Suprapubic skin (tissue), 4 donors: ENCODE data around the gene ST6GAL1. TPM values are rescaled to one million over a fixed set of nuclear protein-coding genes. Genes with fewer than 3 reads are reported as not detected.

Experiments used
- DNase-seq, 2 donors: peaks; one replicate each; pipeline ENCODE4 v3.0.0-alpha.2; 2019; ENCODE audit warnings: low spot score in 2 of 2
- H3K27ac ChIP-seq: fragments of 200-600 bp; sonication (generic); one replicate; pipeline ENCODE4 v1.5.1; 2019
- H3K27me3 ChIP-seq: fragments of 200-600 bp; sonication (generic); one replicate; pipeline ENCODE4 v1.5.1; 2019
- H3K36me3 ChIP-seq: fragments of 200-600 bp; sonication (generic); one replicate; pipeline ENCODE4 v1.5.1; 2019
- H3K4me1 ChIP-seq: fragments of 200-600 bp; sonication (generic); one replicate; pipeline ENCODE4 v1.5.1; 2019
- H3K4me3 ChIP-seq: fragments of 200-600 bp; sonication (generic); one replicate; pipeline ENCODE4 v1.5.1; 2019; ENCODE audit warnings: mild to moderate bottlenecking
- H3K9me3 ChIP-seq: fragments of 200-600 bp; sonication (generic); one replicate; pipeline ENCODE4 v1.5.1; 2019
- EP300 ChIP-seq: sonication (generic); formaldehyde crosslinking; IDR thresholded peaks from one replicate; pipeline ENCODE4 v1.6.1; 2017; ENCODE audit warnings: antibody characterized with exemption
- POLR2A ChIP-seq, 2 donors: fragments of 450-650 bp; IDR thresholded peaks; one replicate each; pipeline ENCODE4 v1.6.1; 2017; ENCODE audit warnings: antibody characterized with exemption in 2 of 2, mild to moderate bottlenecking in 2 of 2, moderate library complexity in 2 of 2
- POLR2AphosphoS5 ChIP-seq, 3 donors: sonication (generic); formaldehyde crosslinking; IDR thresholded peaks; one replicate each; pipeline ENCODE4 v1.6.1; 2017; ENCODE audit warnings: antibody characterized with exemption in 3 of 3
- WGBS: methylation state at CpG from one replicate; pipeline ENCODE4 v1.1.5; 2018; 5-methylcytosine and 5-hydroxymethylcytosine counted together
- total RNA-seq, 4 donors: library from RNA; depleted of rRNA; stranded (reverse); fragments of >200 nt; gene quantifications; one replicate each; pipeline ENCODE4 v1.1.0, GENCODE V29; 2016
- TF ChIP-seq, protein P1 (sequence below), 2 donors: fragments of 200-600 bp in 1 of 2; fragments of 450-650 bp in 1 of 2; sonication (generic) in 1 of 2; IDR thresholded peaks; one replicate each; pipeline ENCODE4 v1.5.1; 2016 to 2019; ENCODE audit warnings: antibody characterized with exemption in 2 of 2, mild to moderate bottlenecking in 1 of 2, moderate library complexity in 1 of 2

The ST6GAL1 gene
- total RNA-seq, 4 donors from 2014 or later, result 23.9 to 42.2 (median 31.9) TPM

DNA sequence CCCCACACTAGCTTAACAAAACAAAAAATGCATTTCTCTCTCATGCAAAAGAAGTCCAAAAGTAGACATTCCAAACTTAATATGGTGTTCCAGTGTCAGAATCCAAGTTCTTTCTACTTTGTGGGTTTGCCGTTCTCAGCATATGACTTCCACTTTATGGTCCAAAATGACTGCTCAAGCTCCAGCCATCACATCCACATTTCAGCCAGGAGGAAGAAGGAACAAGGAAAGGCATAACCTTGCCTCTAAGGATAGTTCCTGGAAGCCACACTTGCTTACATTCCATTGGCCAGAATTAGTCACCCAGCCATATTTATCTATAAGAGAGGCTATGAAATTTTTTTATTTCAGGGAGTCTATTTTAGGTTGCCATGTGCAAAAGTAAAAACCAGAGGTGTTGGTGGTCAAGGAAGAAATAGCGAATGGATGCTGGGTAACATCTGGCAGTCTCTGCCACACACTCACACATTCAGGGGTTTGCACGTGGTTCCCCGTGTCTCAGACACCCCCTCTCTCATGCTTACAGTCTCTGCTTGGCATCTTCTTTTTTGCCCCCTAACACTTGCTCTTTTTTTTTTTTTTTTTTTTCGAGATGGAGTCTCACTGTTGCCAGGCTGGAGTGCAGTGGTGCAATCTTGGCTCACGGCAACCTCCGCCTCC, 139.7 kb downstream of the ST6GAL1 start:
- TF ChIP-seq EP300, result no peak
- no peak for TF ChIP-seq POLR2A (IDR thresholded peaks at IDR 0.05)
- TF ChIP-seq, protein P1, sequence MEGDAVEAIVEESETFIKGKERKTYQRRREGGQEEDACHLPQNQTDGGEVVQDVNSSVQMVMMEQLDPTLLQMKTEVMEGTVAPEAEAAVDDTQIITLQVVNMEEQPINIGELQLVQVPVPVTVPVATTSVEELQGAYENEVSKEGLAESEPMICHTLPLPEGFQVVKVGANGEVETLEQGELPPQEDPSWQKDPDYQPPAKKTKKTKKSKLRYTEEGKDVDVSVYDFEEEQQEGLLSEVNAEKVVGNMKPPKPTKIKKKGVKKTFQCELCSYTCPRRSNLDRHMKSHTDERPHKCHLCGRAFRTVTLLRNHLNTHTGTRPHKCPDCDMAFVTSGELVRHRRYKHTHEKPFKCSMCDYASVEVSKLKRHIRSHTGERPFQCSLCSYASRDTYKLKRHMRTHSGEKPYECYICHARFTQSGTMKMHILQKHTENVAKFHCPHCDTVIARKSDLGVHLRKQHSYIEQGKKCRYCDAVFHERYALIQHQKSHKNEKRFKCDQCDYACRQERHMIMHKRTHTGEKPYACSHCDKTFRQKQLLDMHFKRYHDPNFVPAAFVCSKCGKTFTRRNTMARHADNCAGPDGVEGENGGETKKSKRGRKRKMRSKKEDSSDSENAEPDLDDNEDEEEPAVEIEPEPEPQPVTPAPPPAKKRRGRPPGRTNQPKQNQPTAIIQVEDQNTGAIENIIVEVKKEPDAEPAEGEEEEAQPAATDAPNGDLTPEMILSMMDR (IDR thresholded peaks at IDR 0.05), result no peak
- no peak for TF ChIP-seq POLR2AphosphoS5 (IDR thresholded peaks at IDR 0.05)
- Histone ChIP-seq H3K9me3 (no peaks in the 10 kb centered on the region), H3K36me3 (peaks cover 14% of the 10 kb centered on the region), H3K4me3 (no peak overlapping the region), H3K27me3 (no peaks in the 10 kb centered on the region), H3K4me1 (no peaks in the 10 kb centered on the region), H3K27ac (no peak overlapping the region)
- DNase-seq, result no peak
- WGBS, result 93% methylated on average over 7 of the region's 7 CpGs

DNA sequence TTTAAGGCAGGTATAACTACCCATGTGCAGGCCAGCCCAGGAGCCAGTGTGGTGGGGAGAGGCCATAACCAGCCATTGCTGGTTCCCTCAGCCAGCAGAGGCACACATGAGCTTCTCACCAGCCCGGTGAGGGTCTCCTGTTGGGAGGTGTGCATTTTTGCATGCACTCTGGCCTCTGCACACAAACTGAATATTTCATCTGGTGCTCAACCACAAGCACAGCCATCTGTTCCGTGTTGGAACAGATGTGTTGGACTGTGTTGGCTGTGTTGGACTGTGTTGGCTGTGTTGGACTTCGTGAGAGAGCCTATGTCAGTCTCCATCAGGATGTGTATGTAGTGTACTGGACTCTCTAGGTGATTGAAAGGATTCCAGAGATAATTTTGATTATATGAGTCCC, 141.8 kb downstream of the ST6GAL1 start:
- TF ChIP-seq POLR2A (IDR thresholded peaks at IDR 0.05) (no peak), EP300 (no peak), POLR2AphosphoS5 (IDR thresholded peaks at IDR 0.05) (no peak)
- TF ChIP-seq, protein P1 (IDR thresholded peaks at IDR 0.05), result no peak
- H3K27me3 ChIP-seq, result no peaks in the 10 kb centered on the region
- no peaks in the 10 kb centered on the region for H3K4me1 ChIP-seq
- H3K36me3 ChIP-seq, result peaks cover 28% of the 10 kb centered on the region
- H3K27ac ChIP-seq, result no peak overlapping the region
- no peak for DNase-seq
- H3K4me3 ChIP-seq, result no peak overlapping the region
- no peaks in the 10 kb centered on the region for H3K9me3 ChIP-seq
- WGBS, result 72% methylated on average over 3 of the region's 3 CpGs

DNA sequence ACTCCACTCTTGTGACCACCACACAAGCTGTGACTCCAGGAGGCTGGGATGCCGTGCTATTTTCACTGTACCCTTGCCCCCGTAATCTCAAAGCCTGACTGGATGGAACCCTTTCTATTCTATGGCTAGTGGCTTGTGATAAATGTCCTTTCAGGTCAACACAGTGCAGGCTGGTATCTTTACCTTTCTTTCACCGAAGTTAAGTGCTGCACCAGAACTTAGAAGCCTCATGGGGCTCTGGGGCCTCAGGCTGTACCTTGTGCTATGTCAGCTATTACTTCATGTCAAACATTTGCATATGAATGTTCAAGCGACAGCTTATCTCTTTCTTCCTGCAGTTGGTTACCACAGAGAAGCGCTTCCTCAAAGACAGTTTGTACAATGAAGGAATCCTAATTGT, 142.2 kb downstream of the ST6GAL1 start:
- Histone ChIP-seq H3K36me3 (peaks cover 28% of the 10 kb centered on the region), H3K27ac (no peak overlapping the region), H3K27me3 (no peaks in the 10 kb centered on the region), H3K4me3 (no peak overlapping the region), H3K4me1 (no peaks in the 10 kb centered on the region), H3K9me3 (no peaks in the 10 kb centered on the region)
- no peak for TF ChIP-seq EP300
- TF ChIP-seq, protein P1 (IDR thresholded peaks at IDR 0.05), result no peak
- TF ChIP-seq POLR2A (IDR thresholded peaks at IDR 0.05), result no peak
- TF ChIP-seq POLR2AphosphoS5 (IDR thresholded peaks at IDR 0.05), result no peak
- DNase-seq, result no peak
- WGBS, result 75% methylated on average over 5 of the region's 5 CpGs

DNA sequence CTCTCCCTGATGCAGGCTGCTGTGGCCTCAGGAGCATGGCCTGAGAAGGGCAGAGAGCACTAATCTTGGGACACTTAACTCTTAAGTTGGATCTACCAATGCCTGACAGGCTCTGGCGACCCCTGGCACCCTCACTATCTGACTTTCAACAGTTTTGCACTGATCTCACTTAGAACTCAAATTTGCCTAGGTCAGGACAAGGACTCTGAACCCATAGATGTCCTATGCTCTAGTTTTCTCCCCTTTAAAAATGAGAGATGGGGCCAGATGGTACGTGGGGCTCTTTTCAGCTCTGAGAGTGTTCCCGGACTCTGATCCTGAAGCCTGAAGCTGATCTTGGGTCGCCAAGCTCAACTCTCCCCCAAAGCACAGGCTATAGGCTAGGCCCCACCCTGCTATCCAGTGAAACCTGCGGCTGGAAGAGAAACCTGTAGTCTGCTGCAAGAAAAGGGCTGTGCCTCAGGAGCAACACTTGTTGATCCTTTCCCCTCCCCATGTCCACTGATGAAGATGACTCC, 143.3 kb downstream of the ST6GAL1 start:
- no peaks in the 10 kb centered on the region for H3K4me1 ChIP-seq
- no peaks in the 10 kb centered on the region for H3K27me3 ChIP-seq
- WGBS, result 93% methylated on average over 4 of the region's 5 CpGs
- DNase-seq, result no peak
- no peak for TF ChIP-seq EP300
- no peak for TF ChIP-seq POLR2A (IDR thresholded peaks at IDR 0.05)
- TF ChIP-seq POLR2AphosphoS5 (IDR thresholded peaks at IDR 0.05), result no peak
- TF ChIP-seq, protein P1 (IDR thresholded peaks at IDR 0.05), result no peak
- peaks cover 28% of the 10 kb centered on the region for H3K36me3 ChIP-seq
- no peak overlapping the region for H3K4me3 ChIP-seq
- H3K9me3 ChIP-seq, result no peaks in the 10 kb centered on the region
- H3K27ac ChIP-seq, result no peak overlapping the region

DNA sequence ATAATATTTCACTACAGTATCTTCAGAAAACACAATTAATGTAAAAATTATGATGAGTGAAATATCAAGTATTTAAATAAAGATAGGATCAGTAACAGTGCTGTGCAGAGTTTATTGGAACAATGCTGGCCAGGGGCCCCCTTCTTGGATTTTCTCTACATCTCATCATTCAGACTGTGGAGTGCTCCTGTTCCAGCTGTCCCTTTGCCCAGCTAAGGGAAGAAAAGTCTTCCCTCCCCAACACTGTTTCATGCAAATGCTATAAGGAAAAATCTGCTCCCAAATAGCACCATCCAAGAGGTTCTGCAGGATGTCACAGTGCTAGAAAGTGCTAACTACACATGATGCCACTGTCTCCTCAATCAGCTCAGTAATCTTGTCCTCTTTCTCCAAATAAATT, 144.5 kb downstream of the ST6GAL1 start:
- H3K9me3 ChIP-seq, result no peaks in the 10 kb centered on the region
- no peak overlapping the region for H3K4me3 ChIP-seq
- TF ChIP-seq, protein P1 (IDR thresholded peaks at IDR 0.05), result no peak
- no peak for TF ChIP-seq POLR2AphosphoS5 (IDR thresholded peaks at IDR 0.05)
- TF ChIP-seq EP300, result no peak
- TF ChIP-seq POLR2A (IDR thresholded peaks at IDR 0.05), result no peak
- no peaks in the 10 kb centered on the region for H3K4me1 ChIP-seq
- no peak overlapping the region for H3K27ac ChIP-seq
- H3K27me3 ChIP-seq, result no peaks in the 10 kb centered on the region
- no peak for DNase-seq
- H3K36me3 ChIP-seq, result peaks cover 28% of the 10 kb centered on the region
